A549 (cell line): ENCODE measurements around the gene CDC45.

Experiments used
- CBX2 ChIP-seq: fragments of 200-600 bp; sonication (generic); IDR thresholded peaks from 2 replicates; pipeline ENCODE4 v1.6.1; 2016; ENCODE audit warnings: low read depth, mild to moderate bottlenecking, borderline replicate concordance
- CBX8 ChIP-seq: fragments of 200-600 bp; sonication (generic); IDR thresholded peaks from 2 replicates; pipeline ENCODE4 v1.6.1; 2016
- CEBPB ChIP-seq, 2 experiments: fragments of >200 bp in 1 of 2; sonication (Bioruptor Twin) in 1 of 2; formaldehyde crosslinking in 1 of 2; IDR thresholded peaks; 2 replicates each; pipeline ENCODE4 v1.6.1; 2012 to 2016
- ESRRA ChIP-seq: fragments of 150-350 bp; IDR thresholded peaks from 2 replicates; pipeline ENCODE4 v1.6.1; 2014; ENCODE audit warnings: mild to moderate bottlenecking, low read length, borderline replicate concordance
- JUN ChIP-seq, 2 experiments: fragments of >200 bp; sonication (Bioruptor Twin); formaldehyde crosslinking; IDR thresholded peaks; 2 replicates in 1 of 2; 3 replicates in 1 of 2; pipeline ENCODE4 v1.6.1; 2016 to 2017
- MAFK ChIP-seq: fragments of 450-650 bp; IDR thresholded peaks from 2 replicates; pipeline ENCODE4 v1.6.1; 2014; ENCODE audit not compliant: partially characterized antibody
- POLR2A ChIP-seq: IDR thresholded peaks from 2 replicates; pipeline ENCODE4 v1.6.1; 2012; ENCODE audit warnings: mild to moderate bottlenecking, low read length
- TF ChIP-seq, protein P1 (sequence below): fragments of >200 bp; sonication (Bioruptor Twin); formaldehyde crosslinking; IDR thresholded peaks from 3 replicates; pipeline ENCODE4 v1.5.1; 2016
- TF ChIP-seq, protein P2 (sequence below): fragments of 200-600 bp; sonication (generic); IDR thresholded peaks from 2 replicates; pipeline ENCODE4 v1.6.1; 2016; ENCODE audit warnings: antibody characterized with exemption, mild to moderate bottlenecking, moderate library complexity
- TF ChIP-seq, protein P3 (sequence below): IDR thresholded peaks from 2 replicates; pipeline ENCODE4 v1.6.1; 2012
- TF ChIP-seq, protein P4 (sequence below): fragments of 450-650 bp; IDR thresholded peaks from 2 replicates; pipeline ENCODE4 v1.6.1; 2014; ENCODE audit warnings: antibody characterized with exemption

DNA sequence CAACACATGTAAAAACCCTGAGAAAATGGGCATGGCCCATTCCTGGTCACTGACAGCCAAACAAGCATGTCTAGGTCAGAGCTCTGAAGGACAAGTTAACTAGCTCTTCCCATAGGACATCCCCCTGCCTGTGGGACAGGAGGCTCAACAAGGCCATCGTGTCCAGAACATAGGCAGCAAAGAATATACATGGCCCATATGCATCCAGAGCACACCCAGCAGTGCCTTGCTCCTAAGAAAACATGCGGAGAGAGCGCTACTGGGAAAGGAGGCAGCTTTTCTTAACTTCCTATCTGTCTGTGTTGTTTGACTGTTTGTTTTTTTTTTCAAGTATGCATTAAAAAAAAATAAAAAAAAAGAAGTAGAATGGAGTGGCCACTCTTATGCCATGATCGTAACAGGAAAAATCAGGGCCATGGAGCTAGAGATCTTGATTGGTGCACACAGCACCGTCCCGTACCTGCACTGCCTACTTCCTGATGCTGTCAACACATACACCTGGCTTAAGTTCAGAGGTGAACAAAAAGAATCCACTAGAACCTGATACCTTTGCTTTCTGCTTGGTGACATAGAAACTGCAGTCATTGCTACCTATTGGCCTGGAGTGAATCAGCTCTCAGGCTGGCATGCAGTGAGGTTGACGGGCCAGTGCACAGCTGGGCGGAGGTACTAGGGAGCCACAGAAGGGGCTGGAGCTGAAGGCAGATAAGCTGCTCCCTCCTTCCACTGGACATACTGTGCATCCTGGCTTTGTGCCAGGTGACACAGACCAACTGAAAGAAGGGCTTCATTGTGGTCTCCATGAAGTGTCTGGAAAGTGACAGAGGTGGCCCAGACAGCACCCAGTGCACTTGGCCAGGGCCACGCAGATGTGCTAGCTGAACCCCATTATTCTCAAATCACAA lies 12.6 kb upstream of the CDC45 start:
- TF ChIP-seq, protein P1, sequence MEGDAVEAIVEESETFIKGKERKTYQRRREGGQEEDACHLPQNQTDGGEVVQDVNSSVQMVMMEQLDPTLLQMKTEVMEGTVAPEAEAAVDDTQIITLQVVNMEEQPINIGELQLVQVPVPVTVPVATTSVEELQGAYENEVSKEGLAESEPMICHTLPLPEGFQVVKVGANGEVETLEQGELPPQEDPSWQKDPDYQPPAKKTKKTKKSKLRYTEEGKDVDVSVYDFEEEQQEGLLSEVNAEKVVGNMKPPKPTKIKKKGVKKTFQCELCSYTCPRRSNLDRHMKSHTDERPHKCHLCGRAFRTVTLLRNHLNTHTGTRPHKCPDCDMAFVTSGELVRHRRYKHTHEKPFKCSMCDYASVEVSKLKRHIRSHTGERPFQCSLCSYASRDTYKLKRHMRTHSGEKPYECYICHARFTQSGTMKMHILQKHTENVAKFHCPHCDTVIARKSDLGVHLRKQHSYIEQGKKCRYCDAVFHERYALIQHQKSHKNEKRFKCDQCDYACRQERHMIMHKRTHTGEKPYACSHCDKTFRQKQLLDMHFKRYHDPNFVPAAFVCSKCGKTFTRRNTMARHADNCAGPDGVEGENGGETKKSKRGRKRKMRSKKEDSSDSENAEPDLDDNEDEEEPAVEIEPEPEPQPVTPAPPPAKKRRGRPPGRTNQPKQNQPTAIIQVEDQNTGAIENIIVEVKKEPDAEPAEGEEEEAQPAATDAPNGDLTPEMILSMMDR: no peak
- TF ChIP-seq POLR2A (no peak), CEBPB (IDR thresholded peaks at IDR 0.05) (no peak), CBX8 (no peak), ESRRA (no peak), CBX2 (no peak), JUN (IDR thresholded peaks at IDR 0.05) (no peak), MAFK (no peak)
- TF ChIP-seq, protein P2, sequence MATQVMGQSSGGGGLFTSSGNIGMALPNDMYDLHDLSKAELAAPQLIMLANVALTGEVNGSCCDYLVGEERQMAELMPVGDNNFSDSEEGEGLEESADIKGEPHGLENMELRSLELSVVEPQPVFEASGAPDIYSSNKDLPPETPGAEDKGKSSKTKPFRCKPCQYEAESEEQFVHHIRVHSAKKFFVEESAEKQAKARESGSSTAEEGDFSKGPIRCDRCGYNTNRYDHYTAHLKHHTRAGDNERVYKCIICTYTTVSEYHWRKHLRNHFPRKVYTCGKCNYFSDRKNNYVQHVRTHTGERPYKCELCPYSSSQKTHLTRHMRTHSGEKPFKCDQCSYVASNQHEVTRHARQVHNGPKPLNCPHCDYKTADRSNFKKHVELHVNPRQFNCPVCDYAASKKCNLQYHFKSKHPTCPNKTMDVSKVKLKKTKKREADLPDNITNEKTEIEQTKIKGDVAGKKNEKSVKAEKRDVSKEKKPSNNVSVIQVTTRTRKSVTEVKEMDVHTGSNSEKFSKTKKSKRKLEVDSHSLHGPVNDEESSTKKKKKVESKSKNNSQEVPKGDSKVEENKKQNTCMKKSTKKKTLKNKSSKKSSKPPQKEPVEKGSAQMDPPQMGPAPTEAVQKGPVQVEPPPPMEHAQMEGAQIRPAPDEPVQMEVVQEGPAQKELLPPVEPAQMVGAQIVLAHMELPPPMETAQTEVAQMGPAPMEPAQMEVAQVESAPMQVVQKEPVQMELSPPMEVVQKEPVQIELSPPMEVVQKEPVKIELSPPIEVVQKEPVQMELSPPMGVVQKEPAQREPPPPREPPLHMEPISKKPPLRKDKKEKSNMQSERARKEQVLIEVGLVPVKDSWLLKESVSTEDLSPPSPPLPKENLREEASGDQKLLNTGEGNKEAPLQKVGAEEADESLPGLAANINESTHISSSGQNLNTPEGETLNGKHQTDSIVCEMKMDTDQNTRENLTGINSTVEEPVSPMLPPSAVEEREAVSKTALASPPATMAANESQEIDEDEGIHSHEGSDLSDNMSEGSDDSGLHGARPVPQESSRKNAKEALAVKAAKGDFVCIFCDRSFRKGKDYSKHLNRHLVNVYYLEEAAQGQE: no peak
- TF ChIP-seq, protein P3, sequence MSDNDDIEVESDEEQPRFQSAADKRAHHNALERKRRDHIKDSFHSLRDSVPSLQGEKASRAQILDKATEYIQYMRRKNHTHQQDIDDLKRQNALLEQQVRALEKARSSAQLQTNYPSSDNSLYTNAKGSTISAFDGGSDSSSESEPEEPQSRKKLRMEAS: no peak
- TF ChIP-seq, protein P4, sequence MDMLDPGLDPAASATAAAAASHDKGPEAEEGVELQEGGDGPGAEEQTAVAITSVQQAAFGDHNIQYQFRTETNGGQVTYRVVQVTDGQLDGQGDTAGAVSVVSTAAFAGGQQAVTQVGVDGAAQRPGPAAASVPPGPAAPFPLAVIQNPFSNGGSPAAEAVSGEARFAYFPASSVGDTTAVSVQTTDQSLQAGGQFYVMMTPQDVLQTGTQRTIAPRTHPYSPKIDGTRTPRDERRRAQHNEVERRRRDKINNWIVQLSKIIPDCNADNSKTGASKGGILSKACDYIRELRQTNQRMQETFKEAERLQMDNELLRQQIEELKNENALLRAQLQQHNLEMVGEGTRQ: no peak
